ENCODE data around the gene HABP4. TPM values are rescaled to one million over a fixed set of nuclear protein-coding genes. Genes with fewer than 3 reads are reported as not detected.

The HABP4 gene
- polyA plus RNA-seq, 1 experiment, result 9.2 TPM

DNA sequence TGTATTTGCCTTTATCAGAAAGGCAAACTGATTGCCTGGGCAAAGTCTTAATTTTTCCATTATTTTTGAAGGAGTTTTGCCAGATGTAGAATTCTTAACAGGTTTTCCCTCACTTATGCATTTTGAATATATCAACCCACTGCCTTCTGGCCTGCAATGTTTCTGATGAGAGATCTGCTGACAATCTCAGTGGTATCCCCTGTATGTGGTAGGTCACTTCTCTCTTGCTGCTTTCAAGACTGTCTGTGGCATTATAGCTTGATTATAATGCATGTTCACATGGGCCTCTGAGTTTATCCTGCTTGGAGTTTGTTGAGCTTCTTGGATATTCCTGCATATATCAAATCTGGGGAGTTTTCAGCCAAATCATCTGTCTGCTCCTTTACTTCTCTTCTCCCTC is 82.2 kb downstream of the HABP4 start:
- TF ChIP-seq, protein P1, sequence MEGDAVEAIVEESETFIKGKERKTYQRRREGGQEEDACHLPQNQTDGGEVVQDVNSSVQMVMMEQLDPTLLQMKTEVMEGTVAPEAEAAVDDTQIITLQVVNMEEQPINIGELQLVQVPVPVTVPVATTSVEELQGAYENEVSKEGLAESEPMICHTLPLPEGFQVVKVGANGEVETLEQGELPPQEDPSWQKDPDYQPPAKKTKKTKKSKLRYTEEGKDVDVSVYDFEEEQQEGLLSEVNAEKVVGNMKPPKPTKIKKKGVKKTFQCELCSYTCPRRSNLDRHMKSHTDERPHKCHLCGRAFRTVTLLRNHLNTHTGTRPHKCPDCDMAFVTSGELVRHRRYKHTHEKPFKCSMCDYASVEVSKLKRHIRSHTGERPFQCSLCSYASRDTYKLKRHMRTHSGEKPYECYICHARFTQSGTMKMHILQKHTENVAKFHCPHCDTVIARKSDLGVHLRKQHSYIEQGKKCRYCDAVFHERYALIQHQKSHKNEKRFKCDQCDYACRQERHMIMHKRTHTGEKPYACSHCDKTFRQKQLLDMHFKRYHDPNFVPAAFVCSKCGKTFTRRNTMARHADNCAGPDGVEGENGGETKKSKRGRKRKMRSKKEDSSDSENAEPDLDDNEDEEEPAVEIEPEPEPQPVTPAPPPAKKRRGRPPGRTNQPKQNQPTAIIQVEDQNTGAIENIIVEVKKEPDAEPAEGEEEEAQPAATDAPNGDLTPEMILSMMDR (IDR thresholded peaks at IDR 0.05; ENCODE audit: insufficient read depth, low read depth, low read length), result no peak
- POLR2A ChIA-PET, result no interaction called here
- DNase-seq (ENCODE audit: low read depth), result no peak
- CTCF ChIA-PET, result interaction anchor here (1.0 kb wide), 1 partner anchor 9 kb away, joined by 3 read pairs; no protein-coding TSS in a partner anchor
- no peak overlapping the region for H3K4me3 ChIP-seq (ENCODE audit: low read depth, low read length)
- peaks cover 1% of the 10 kb centered on the region; the same call in 1 of the 2 replicates for H3K36me3 ChIP-seq (ENCODE audit: control insufficient read depth, insufficient read depth, low read length)
- H3K27me3 ChIP-seq (ENCODE audit: control insufficient read depth, insufficient read depth, low read length), result no peaks in the 10 kb centered on the region

DNA sequence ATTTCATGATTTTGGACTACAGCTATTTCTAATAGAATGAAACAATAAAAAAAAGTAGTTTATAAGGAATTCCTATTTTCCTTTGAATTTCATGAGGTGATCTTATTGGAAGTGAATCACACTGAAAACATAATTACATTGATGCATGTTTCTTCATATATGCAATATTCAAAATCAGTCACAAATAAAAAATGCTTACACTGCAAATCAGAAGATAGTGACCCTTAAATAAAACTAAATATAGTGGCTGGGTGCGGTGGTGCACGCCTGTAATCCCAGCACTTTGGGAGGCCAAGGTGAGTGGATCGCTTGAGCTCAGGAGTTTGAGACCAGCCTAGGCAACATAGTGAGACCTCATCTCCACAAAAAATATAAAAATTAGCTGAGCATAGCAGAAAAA is 90.1 kb downstream of the HABP4 start:
- H3K27me3 ChIP-seq (ENCODE audit: control insufficient read depth, insufficient read depth, low read length), result no peaks in the 10 kb centered on the region
- no peak for DNase-seq (ENCODE audit: low read depth)
- TF ChIP-seq, protein P1 (IDR thresholded peaks at IDR 0.05; ENCODE audit: insufficient read depth, low read depth, low read length), result no peak
- ChIA-PET POLR2A (no interaction called here), CTCF (no interaction called here)
- no peak overlapping the region for H3K4me3 ChIP-seq (ENCODE audit: low read depth, low read length)
- H3K36me3 ChIP-seq (ENCODE audit: control insufficient read depth, insufficient read depth, low read length), result peaks cover 1% of the 10 kb centered on the region

Other genes with a start within 250 kb of the HABP4 start
- gene HSD17B3, start 148.0 kb upstream of the HABP4 start, polyA plus RNA-seq (2011; rRNA removed), result 0.05 TPM in 1 of 2 replicates, not detected in the other
- 11.3 and 20.4 TPM in 2 replicates for gene SLC35D2, start 66.5 kb upstream of the HABP4 start, polyA plus RNA-seq (2011; rRNA removed)
- 0.97 and 1.8 TPM in 2 replicates for gene ZNF367, start 31.8 kb upstream of the HABP4 start, polyA plus RNA-seq (2011; rRNA removed)
- gene CDC14B, start 169.7 kb downstream of the HABP4 start, polyA plus RNA-seq (2011; rRNA removed), result 12.1 and 13.9 TPM in 2 replicates
- gene PRXL2C, start 205.1 kb downstream of the HABP4 start, polyA plus RNA-seq (2011; rRNA removed), result 10.6 and 13.1 TPM in 2 replicates

Data from BJ (cell line).